HG02763 (cell line): ENCODE measurements around the gene FBXO5.

Experiments used
- ATAC-seq: cut with Tn5 transposase; IDR thresholded peaks from one replicate; pipeline ENCODE4 v1.9.1; 2021; ENCODE audit warnings: mild to moderate bottlenecking, moderate library complexity; ENCODE audit not compliant: unreplicated experiment

The FBXO5 gene

GRCh38 chr6:152952866-152953509 lies 29.9 kb downstream of the FBXO5 start:
- ATAC-seq: no peak

DNA sequence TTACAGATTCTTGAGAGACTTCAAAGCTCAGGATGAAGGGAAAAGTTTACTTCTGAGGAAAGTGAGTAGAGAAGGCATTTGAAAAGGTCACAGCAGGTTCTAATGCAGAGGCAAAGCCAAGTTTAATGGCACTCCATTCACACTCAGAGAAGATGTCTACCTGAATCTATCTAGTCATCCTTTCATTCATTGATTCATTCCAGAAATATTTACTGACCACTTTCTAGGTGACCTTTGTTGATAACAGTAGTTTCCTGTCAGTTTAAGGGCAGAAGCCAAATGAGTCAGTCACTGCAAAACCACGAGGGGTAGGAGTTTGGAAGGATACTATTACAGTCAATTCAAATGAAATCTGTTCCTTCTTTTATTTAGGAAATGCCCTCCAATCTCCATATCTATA lies 30.8 kb downstream of the FBXO5 start:
- no peak for ATAC-seq

DNA sequence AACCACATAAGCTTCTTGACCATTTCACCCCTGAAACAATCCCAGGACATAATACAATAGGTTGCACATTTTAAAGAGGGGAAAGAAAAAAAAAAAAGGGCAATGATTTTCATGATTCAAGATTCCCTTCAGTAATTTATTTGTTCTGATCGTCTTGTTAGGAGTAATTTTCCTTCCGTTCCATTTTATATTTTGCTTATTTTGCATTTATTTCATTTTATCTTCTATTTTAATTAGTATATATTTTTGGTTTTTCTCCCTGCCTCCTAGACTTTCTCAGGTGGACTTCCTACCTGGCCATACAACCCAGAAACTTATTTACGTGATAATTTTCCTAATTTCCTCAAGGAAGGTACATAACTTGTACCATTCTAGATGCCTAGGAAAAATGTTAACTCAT lies 32.6 kb downstream of the FBXO5 start:
- ATAC-seq: no peak

DNA sequence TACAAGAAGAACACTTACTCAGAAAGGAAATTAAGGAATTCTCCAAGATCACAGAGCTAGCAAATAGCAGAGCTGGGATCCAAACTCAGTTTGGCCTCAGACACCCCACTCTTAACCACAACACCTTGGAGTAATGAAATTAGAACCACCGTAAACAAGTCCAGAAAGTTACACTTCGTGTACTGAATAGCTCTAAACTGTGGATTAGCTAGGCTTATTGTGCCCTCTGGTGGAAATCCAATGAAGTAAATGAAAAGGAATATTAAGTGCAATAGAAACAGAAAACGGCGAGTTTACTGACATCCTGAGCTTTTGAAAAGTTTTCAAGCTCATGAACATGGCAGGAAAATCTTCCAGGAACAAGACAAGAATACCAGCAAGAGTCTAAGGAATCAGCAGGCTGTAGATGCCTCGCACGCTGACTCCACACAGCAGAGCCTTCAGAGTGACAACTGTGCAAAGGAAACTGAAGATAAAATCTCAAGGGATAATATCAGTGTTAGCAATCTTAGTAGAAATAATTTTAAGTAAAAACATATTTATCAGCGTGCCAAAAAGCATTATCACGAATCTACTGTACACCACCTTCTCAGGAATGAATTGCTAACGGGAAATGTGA lies 34.6 kb downstream of the FBXO5 start:
- ATAC-seq: peak; percentile 75

GRCh38 chr6:152946995-152947394 lies 35.8 kb downstream of the FBXO5 start:
- ATAC-seq: no peak

DNA sequence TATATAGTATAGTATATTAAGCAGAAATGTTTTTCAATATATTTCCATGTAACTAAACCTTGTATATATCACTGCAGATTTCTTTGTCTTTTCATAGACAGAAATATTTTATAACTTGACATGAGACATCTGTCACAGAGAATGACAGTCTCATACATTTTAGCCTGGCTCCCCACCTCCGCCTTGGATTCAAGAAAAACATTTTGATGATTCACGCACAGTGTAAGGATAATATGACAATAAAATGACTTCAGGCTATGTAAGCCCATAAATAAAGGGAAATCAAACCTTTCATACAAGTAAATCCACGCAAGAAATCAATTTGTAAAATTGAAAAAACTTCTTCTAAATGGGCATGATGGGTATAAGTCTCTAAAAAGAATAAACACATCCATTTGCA lies 36.4 kb downstream of the FBXO5 start:
- no peak for ATAC-seq

GRCh38 chr6:152943260-152943897 lies 39.5 kb downstream of the FBXO5 start:
- ATAC-seq: no peak

- ATAC-seq: no peak
Observed at GRCh38 chr6:152942319-152942869, 40.4 kb downstream of the FBXO5 start.

DNA sequence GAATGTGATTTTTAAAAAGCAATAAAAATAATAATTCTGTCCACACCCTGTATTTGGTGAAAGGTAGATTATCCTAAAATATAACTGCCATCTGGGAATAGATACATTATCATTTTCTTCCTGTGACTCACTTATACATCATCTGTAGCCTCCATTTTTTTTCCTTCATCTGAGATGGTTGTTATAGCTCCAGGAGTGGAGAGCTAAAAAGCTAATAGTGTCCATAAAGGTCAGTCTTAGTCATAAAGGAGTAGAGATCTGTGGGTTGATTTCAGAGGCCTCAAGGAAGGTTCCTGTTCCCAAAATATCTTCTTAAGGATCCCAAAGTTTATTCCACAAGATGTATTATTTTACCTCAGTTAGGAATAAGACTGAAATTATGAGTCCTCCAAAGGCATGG lies 41.1 kb downstream of the FBXO5 start:
- ATAC-seq: no peak

- ATAC-seq: no peak
Observed at GRCh38 chr6:152932865-152933264, 50.0 kb downstream of the FBXO5 start.

DNA sequence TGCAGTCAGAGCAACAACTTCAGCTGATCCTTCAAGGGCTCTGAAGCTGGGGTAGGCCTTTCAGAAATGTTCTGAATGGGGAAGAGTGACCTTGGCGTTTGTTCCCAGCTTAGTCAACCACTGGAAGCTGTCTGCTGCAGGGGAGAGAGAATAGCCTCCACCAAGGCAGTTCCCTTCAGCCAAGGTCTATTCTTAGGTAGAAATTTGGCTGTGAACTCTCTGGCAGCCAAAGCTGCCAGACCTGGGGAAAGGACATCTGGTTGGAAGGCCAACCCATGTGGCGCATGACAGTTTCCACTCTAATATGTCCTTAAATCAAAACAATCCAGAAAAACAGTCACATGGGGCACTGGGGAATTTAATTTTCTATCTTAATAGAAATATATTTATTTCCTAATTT lies 60.1 kb downstream of the FBXO5 start:
- ATAC-seq: no peak
